ENCODE data around the gene MACROD2.

DNA sequence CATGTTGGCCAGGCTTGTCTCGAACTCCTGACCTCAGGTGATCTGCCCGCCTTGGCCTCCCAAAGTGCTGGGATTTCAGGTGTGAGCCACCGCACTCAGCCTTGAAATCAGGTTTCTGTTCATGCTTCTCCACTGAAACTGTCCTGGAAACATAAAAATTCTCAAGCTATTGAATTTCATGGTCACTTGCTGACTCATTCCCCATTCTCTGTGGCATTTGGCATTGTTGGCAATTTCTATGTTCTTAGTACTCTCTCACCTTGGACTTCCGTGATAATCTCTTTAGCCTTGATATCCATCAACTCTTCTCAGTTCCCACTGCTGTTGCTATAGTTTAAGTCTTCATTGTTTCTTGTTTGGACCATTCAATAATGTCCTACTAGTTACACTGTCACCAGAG, 11.1 kb upstream of the MACROD2 start:
- TF ChIP-seq JUND (IDR thresholded peaks at IDR 0.05) (no peak), EZH2 (IDR thresholded peaks at IDR 0.05) (no peak), POLR2A (IDR thresholded peaks at IDR 0.05; ENCODE audit: borderline replicate concordance, extremely low read depth, insufficient read depth, insufficient read length) (no peak)
- TF ChIP-seq, protein P1, sequence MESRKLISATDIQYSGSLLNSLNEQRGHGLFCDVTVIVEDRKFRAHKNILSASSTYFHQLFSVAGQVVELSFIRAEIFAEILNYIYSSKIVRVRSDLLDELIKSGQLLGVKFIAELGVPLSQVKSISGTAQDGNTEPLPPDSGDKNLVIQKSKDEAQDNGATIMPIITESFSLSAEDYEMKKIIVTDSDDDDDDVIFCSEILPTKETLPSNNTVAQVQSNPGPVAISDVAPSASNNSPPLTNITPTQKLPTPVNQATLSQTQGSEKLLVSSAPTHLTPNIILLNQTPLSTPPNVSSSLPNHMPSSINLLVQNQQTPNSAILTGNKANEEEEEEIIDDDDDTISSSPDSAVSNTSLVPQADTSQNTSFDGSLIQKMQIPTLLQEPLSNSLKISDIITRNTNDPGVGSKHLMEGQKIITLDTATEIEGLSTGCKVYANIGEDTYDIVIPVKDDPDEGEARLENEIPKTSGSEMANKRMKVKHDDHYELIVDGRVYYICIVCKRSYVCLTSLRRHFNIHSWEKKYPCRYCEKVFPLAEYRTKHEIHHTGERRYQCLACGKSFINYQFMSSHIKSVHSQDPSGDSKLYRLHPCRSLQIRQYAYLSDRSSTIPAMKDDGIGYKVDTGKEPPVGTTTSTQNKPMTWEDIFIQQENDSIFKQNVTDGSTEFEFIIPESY (IDR thresholded peaks at IDR 0.05; ENCODE audit: extremely low read depth, insufficient replicate concordance, low read length) = no peak
- TF ChIP-seq, protein P2, sequence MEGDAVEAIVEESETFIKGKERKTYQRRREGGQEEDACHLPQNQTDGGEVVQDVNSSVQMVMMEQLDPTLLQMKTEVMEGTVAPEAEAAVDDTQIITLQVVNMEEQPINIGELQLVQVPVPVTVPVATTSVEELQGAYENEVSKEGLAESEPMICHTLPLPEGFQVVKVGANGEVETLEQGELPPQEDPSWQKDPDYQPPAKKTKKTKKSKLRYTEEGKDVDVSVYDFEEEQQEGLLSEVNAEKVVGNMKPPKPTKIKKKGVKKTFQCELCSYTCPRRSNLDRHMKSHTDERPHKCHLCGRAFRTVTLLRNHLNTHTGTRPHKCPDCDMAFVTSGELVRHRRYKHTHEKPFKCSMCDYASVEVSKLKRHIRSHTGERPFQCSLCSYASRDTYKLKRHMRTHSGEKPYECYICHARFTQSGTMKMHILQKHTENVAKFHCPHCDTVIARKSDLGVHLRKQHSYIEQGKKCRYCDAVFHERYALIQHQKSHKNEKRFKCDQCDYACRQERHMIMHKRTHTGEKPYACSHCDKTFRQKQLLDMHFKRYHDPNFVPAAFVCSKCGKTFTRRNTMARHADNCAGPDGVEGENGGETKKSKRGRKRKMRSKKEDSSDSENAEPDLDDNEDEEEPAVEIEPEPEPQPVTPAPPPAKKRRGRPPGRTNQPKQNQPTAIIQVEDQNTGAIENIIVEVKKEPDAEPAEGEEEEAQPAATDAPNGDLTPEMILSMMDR (IDR thresholded peaks at IDR 0.05 in 2 of 3, conservative IDR thresholded peaks at IDR 0.05 in 1 of 3; ENCODE audit: borderline replicate concordance in 1 of 3, insufficient read depth in 1 of 3, low read depth in 2 of 3, low read length in 2 of 3) = no peak

Measured in HCT116 (cell line).